Right lobe of liver (tissue), 6 donors: Measurements from ENCODE around the gene TMEM47. TPM values are rescaled to one million over a fixed set of nuclear protein-coding genes. Genes with fewer than 3 reads are reported as not detected.
A peak's percentile ranks its signal among the peaks of the same experiment; 100 is the strongest.

ENCODE experiments used
- ATAC-seq, 4 donors: fragments of 200-7000 bp; cut with Tn5 transposase; one replicate each; pipeline ENCODE4 v1.9.1; 2020; ENCODE audit warnings: mild to moderate bottlenecking in 4 of 4, moderate library complexity in 4 of 4
- DNase-seq, 3 donors: peaks; one replicate each; pipeline ENCODE4 v3.0.0-alpha.2; 2020
- H3K27ac ChIP-seq, 3 donors: fragments of 200-600 bp; one replicate each; pipeline ENCODE4 v1.8.0; 2022
- H3K27me3 ChIP-seq, 2 donors: fragments of 200-600 bp; one replicate each; pipeline ENCODE4 v1.8.0; 2022
- H3K36me3 ChIP-seq, 4 donors: fragments of 200-600 bp; sonication (generic) in 1 of 4; one replicate each; pipeline versions ENCODE4 v1.5.1 to v1.8.0; 2017 to 2022; ENCODE audit warnings: control low read depth in 1 of 4
- H3K4me1 ChIP-seq, 4 donors: fragments of 200-600 bp; sonication (generic) in 1 of 4; one replicate each; pipeline versions ENCODE4 v1.5.1 to v1.8.0; 2017 to 2022; ENCODE audit warnings: control low read depth in 1 of 4
- H3K4me3 ChIP-seq, 3 donors: fragments of 200-600 bp; one replicate each; pipeline ENCODE4 v1.8.0; 2022
- H3K9me3 ChIP-seq, 4 donors: fragments of 200-600 bp; sonication (generic) in 1 of 4; one replicate each; pipeline versions ENCODE4 v1.5.1 to v1.8.0; 2017 to 2022; ENCODE audit warnings: control low read depth in 1 of 4
- POLR2A ChIP-seq: fragments of 450-650 bp; IDR thresholded peaks from one replicate; pipeline ENCODE4 v1.6.1; 2017; ENCODE audit warnings: antibody characterized with exemption, mild to moderate bottlenecking
- WGBS: methylation state at CpG from one replicate; pipeline ENCODE4 v1.1.6; 2018; ENCODE audit warnings: low coverage, low lambda C conversion rate; ENCODE audit not compliant: insufficient coverage; ENCODE audit errors: missing lambda C conversion rate; 5-methylcytosine and 5-hydroxymethylcytosine counted together
- intact Hi-C, 2 donors: fragments of 100-400 bp; cut with DNase I; formaldehyde crosslinking; loops; one replicate each; pipeline versions ENCODE4 v1.11.2 to v1.14.1; 2022
- total RNA-seq, 6 experiments: library from RNA; depleted of rRNA in 2 of 6; stranded (reverse); fragments of >200 nt in 2 of 6; fragmentation: NEBNext Ultra II Directional in 3 of 6; extraction: Animal tissue kit (Norgen Biotek cat#: 25700) in 3 of 6; gene quantifications; one replicate each; pipeline versions ENCODE4 v1.1.0 to v1.2.4, GENCODE V29; 2016 to 2023
- TF ChIP-seq, protein P1 (sequence below), 4 donors: fragments of 200-600 bp in 3 of 4; fragments of 450-650 bp in 1 of 4; IDR thresholded peaks; one replicate each; pipeline versions ENCODE4 v1.5.1 to v1.8.0; 2016 to 2022; ENCODE audit warnings: antibody characterized with exemption in 4 of 4, mild to moderate bottlenecking in 2 of 4
- donor health status: DM: no; HTN: yes; CAD: no.
- donor health status: DM: no; HTN: no; CAD: no.
- donor health status: DM: no; HTN: no; CAD: no.
- donor health status: DM: no; HTN: yes; CAD: no.
- donor health status: DM: no; HTN: yes; CAD: no.

Gene TMEM47
- total RNA-seq, 6 experiments from 2014 or later = 7.7 to 25.4 (median 13.4) TPM

DNA sequence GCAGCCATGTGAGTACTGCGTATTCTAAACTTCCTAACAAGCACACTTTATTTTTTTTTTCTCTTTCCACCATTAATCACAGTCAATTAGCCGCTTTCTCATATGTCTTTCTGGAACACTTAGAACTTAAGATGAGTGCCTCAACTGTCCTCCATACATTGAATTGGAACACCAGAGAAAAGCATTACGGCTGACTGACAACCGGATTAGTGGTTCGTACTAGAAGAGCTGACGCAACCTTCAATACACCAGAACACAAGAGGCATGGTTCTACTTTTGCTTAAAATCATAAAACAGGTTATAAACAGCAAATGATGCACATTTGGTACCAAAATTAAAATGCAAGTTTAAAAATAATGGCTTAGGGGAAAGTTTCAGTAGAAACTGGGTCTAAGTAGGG is 3.3 kb downstream of the TMEM47 start:
- H3K9me3 ChIP-seq = no peaks in the 10 kb centered on the region
- H3K4me3 ChIP-seq = peak overlapping the region in 2 of 3 donors; percentile 50 to 54
- ATAC-seq (no peak), DNase-seq (no peak)
- intact Hi-C loops = no loop called here
- H3K36me3 ChIP-seq = no peaks in the 10 kb centered on the region
- WGBS = 31% methylated on average over 6 of the region's 6 CpGs
- no peaks in the 10 kb centered on the region for H3K27me3 ChIP-seq
- H3K4me1 ChIP-seq = no peaks in the 10 kb centered on the region
- peak overlapping the region in 2 of 3 donors; percentile 56 to 59 for H3K27ac ChIP-seq
- no peak for TF ChIP-seq POLR2A
- TF ChIP-seq, protein P1, sequence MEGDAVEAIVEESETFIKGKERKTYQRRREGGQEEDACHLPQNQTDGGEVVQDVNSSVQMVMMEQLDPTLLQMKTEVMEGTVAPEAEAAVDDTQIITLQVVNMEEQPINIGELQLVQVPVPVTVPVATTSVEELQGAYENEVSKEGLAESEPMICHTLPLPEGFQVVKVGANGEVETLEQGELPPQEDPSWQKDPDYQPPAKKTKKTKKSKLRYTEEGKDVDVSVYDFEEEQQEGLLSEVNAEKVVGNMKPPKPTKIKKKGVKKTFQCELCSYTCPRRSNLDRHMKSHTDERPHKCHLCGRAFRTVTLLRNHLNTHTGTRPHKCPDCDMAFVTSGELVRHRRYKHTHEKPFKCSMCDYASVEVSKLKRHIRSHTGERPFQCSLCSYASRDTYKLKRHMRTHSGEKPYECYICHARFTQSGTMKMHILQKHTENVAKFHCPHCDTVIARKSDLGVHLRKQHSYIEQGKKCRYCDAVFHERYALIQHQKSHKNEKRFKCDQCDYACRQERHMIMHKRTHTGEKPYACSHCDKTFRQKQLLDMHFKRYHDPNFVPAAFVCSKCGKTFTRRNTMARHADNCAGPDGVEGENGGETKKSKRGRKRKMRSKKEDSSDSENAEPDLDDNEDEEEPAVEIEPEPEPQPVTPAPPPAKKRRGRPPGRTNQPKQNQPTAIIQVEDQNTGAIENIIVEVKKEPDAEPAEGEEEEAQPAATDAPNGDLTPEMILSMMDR (IDR thresholded peaks at IDR 0.05) = no peak

- Histone ChIP-seq H3K4me1 (no peaks in the 10 kb centered on the region), H3K27me3 (no peaks in the 10 kb centered on the region), H3K9me3 (no peaks in the 10 kb centered on the region), H3K4me3 (no peak overlapping the region), H3K27ac (no peak overlapping the region), H3K36me3 (no peaks in the 10 kb centered on the region)
- peak; percentile 55 to 74 (median 69) for ATAC-seq
- TF ChIP-seq POLR2A = no peak
- TF ChIP-seq, protein P1 (IDR thresholded peaks at IDR 0.05) = no peak
- 31% methylated on average over 2 of the region's 2 CpGs for WGBS
- intact Hi-C loops = no loop called here
- no peak for DNase-seq
Observed at GRCh38 chrX:34642849-34643248, 14.2 kb downstream of the TMEM47 start.

DNA sequence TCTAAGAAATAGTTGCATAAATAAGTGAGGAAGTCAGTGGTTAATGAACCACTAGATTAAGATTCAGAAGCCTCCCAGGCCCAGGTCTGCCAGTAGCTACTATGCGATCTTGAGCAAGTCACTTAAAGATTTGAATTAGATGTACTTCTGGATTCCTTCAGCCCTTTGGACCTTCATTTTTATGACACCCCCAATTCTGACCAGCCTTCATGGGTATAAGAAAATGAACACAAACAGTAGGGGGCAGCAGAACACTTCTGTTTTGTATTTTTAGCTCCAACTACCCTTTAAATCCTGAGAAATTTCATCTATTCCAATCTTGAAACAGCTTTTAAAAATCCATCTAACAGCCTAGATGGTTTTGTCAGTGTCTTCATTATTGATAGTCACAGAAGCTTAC is 19.0 kb downstream of the TMEM47 start:
- H3K36me3 ChIP-seq = no peaks in the 10 kb centered on the region
- no peak overlapping the region for H3K27ac ChIP-seq
- H3K9me3 ChIP-seq = no peaks in the 10 kb centered on the region
- WGBS = 22% methylated on average over 1 of the region's 1 CpG
- TF ChIP-seq, protein P1 (IDR thresholded peaks at IDR 0.05) = peak; percentile 46 to 63 (median 58)
- TF ChIP-seq POLR2A = no peak
- no peaks in the 10 kb centered on the region for H3K27me3 ChIP-seq
- peak; percentile 40 to 46 (median 46) for ATAC-seq
- DNase-seq = no peak
- intact Hi-C loops = no loop called here
- H3K4me3 ChIP-seq = no peak overlapping the region
- H3K4me1 ChIP-seq = no peaks in the 10 kb centered on the region

DNA sequence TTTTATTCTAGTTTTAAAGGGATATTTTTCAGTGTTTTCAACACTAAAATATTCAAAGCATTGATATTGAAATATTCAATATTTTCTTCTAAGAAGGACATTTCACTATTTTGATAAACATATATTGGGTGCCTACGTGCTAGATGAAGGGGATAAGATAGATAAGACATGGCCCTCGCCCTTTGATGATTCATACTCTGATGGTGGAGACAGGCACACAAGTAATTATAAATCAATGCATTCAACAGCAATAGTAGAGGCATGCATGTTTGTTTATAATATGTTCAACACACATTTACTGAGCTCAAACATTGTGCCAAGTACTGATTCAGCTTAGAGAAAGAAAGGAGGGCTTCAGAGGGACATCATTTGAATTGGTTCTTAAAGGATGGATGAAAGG is 22.7 kb downstream of the TMEM47 start:
- no peaks in the 10 kb centered on the region for H3K9me3 ChIP-seq
- H3K36me3 ChIP-seq = no peaks in the 10 kb centered on the region
- no peak for ATAC-seq
- 26% methylated on average over 2 of the region's 2 CpGs for WGBS
- H3K27me3 ChIP-seq = no peaks in the 10 kb centered on the region
- H3K4me3 ChIP-seq = no peak overlapping the region
- no peak overlapping the region for H3K27ac ChIP-seq
- no peak for DNase-seq
- H3K4me1 ChIP-seq = no peaks in the 10 kb centered on the region
- TF ChIP-seq, protein P1 (IDR thresholded peaks at IDR 0.05) = no peak
- no peak for TF ChIP-seq POLR2A
- intact Hi-C loops = no loop called here

DNA sequence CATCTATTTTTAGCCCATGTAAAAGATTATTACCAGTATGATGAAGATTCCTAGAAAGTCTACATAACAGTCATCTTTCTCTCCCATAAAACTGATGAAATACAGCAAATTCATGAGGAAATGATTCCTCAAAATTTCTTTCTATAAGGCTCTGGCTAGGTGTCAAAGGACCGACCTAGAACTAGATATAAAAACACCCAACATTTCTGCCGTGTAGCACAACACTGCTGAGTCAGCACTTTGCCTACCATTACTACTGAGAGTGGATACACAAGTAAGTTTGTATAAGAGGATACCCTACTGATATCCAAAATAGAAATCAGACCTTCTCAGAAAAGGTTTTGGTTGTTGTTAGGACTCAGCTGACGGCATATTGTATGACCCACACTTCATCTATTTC is 24.7 kb downstream of the TMEM47 start:
- H3K4me1 ChIP-seq = no peaks in the 10 kb centered on the region
- no peak overlapping the region for H3K27ac ChIP-seq
- no peak for TF ChIP-seq POLR2A
- TF ChIP-seq, protein P1 (IDR thresholded peaks at IDR 0.05) = no peak
- no peaks in the 10 kb centered on the region for H3K27me3 ChIP-seq
- no peaks in the 10 kb centered on the region for H3K9me3 ChIP-seq
- H3K36me3 ChIP-seq = no peaks in the 10 kb centered on the region
- H3K4me3 ChIP-seq = no peak overlapping the region
- WGBS = 38% methylated on average over 3 of the region's 3 CpGs
- ATAC-seq (no peak), DNase-seq (no peak)
- intact Hi-C loops = no loop called here
